SHP77 treated with DMSO at 0.1 percent for 48 hours (cell line): ENCODE measurements around the gene KRTAP1-1.
"Not testable (repeated sequence)": the region's sequence is repeated elsewhere in the genome, so short reads cannot be mapped to it uniquely, and the experiment has no call there.

Experiments used
- DNase-seq: peaks from one replicate; lab custom pipeline; 2025; lab: John Stamatoyannopoulos, UW

KRTAP1-1 gene

DNA sequence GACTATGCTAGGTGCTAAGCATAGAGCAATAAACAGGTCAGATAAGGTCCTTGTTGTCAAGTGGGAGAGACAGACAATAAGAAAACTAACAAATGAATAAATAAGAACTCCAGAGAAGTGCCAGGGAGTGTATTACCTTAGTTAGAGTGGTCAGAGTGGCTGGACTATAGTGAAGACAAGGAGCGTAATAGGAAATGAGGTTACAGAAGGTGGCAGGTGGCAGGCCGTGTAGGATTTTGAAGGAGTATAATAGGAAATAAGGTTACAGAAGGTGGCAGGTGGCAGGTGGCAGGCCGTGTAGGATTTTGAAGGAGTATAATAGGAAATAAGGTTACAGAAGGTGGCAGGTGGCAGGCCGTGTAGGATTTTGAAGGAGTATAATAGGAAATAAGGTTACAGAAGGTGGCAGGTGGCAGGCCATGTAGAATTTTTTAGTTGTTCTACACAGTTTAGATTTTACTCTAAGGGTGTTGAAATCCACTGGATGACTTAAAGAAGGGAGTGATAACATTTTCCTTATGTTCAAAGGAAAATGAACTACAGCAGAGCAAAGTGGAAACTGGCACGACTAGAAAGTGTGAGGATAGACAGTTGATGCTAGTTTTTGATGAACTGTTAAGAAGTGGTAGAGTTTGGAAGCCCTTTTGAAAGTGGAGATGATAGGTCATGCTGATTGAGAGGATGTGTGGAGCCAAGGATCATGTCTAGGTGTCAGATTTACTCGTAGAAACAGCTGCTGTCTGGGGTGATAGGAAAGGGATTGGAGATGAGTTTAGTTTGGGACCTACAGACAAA lies 28.7 kb downstream of the KRTAP1-1 start:
- DNase-seq, result no peak

DNA sequence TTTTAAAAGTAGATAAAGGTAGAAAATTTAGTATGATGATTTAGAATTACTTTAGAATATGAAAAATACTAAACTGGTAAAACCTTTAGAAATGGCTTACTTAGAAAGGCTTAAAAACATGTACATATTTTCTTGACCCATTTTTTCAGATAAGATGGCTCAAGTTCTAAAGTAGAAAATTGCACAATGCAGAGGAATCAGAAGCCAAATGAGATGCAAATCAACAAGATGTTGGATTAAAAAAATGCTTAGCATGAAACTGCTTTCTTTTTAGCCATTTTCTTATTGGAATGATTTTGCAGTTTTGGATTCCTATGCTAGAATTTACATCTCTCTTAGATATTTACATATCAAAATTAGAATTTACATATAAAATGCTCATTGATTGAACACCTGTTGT lies 30.8 kb downstream of the KRTAP1-1 start:
- no peak for DNase-seq

DNA sequence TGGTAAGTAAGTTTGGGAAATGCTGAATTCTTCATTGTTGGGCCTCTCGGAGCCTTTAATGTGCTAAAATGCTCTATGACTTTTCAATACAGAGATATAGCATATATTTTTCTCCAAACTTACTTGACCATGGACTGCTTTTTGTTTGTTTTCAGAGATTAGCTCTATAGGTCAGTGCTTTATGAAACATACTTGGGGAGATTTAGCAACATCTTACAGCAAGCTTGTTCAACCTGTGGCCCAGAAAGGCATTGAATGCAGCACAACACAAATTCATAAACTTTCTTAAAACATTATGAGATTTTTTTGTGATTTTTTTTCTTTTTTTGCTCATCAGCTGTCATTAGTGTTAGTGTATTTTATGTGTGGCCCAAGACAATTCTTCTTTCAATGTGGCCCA lies 31.3 kb downstream of the KRTAP1-1 start:
- DNase-seq, result no peak

DNA sequence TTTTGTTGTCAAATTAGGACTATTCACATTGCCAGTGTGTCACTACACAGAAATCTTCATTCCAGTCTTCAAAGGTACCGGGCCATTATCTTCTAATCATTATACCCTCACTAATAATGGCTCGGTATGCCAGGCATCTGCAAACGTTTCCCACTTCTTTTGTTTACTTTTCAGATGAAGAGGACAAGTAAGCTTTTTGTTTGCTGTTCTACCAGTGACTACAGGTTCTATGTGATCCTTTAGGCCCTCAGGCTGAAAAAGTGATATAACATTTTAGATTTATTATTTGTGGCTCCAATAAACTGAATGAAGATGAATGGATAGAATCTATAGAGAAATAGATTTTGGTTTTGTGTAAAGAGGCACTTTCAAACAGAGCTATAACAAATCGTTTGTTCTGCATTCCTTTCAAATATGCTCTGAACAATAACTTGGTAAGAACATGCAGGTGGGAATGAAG lies 31.9 kb downstream of the KRTAP1-1 start:
- DNase-seq, result no peak

DNA sequence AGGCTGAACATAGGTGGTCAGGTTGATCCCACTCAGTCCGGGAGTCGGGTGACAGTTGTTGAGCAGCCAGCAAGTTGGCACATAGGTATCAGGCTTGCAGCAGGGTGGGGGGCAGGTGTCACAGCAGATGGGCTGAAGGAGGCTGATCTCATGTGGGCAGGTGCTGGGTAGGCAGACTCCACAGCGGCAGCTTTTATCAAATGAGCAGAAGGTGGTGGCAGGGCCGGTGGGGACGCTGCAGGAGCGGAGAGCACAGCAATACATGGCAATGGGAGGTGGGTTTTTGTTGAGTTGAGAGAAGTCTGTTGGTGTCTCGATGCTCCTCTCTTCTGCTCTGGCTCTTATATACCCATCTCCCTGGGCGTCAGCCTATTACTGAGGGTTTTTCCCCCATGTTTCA lies 32.4 kb downstream of the KRTAP1-1 start, which contains the start of gene KRTAP3-1:
Gene KRTAP3-1, minus strand, starts transcription at position 318 of the 400 bp plus-strand sequence. Its CDS starts 54 bp downstream, at position 264.
- DNase-seq, result peak; percentile 16

DNA sequence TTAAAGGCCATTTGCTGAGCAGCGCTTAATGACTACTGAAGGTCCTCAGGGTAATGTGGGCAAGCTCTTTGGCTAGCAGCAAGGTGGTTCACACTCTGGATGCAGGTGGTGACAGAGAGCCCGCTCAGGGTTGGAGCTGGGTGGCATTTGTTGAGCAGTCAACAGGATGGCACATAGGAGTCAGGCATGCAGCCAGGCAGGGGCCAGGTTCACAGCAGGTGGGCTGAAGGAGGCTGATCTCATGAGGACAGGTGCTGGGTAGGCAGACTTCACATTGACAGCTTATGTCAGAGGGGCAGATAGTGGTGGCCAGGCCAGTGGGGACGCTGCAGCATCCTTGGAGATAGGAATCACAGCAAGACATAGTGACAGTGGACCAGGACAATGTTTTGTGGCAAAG lies 36.9 kb downstream of the KRTAP1-1 start:
- DNase-seq, result peak; percentile 5

DNA sequence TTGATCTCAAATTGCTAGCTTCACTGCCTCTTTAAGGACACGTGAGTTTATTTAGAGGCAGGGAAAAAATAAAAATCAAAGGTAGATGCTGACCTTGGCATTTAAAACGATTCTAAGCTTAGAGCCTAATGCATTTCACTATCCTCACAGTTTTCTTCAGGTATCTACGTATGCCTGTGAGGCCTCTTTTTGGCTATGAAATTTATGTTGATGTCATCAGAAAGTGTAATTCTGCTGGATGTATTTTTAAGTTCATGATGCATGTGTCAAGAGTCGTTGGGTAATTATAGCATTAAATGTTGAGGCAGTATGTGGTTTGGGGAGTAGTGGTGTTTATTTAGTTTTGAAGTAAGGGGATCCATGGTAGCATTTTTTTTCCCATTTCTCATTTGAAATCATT lies 37.3 kb downstream of the KRTAP1-1 start:
- DNase-seq, result no peak

DNA sequence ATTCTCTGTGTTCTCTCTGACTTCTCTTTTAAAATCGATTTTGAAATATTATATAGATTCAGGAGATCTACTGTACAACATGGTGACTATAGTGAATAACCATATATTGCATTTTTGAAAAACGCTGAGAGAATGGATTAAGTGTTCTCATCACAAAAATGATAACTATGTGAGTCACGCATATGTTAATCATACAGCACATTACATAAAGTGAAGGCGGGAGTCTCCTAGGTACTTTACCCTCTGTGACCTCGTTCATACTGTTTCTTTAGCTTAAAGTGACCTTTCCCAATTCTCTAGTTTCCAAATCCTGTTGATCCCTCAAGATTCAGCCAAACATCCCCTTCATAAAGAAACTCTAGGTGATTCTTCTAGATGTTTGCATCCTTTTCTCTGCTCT lies 38.4 kb downstream of the KRTAP1-1 start:
- no peak for DNase-seq

DNA sequence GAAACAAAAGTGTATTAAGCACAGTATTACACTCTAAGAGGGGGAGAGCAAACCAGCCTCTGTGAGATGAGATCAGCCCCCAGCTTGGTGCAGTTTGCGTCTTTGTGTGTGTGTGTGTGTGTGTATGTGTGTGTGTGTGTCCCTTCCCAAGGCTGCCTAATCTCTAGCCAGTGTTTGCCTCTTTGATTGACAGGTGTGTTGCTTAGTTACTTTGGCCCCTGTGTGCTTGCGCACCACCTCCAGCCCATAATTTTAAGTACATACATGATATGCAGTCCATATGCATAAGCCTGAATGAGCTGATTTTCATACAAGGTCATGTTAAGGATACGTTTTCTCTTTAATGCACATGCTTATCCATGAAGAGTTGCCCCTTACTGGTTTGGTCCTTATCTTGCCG lies 39.5 kb downstream of the KRTAP1-1 start:
- no peak for DNase-seq

DNA sequence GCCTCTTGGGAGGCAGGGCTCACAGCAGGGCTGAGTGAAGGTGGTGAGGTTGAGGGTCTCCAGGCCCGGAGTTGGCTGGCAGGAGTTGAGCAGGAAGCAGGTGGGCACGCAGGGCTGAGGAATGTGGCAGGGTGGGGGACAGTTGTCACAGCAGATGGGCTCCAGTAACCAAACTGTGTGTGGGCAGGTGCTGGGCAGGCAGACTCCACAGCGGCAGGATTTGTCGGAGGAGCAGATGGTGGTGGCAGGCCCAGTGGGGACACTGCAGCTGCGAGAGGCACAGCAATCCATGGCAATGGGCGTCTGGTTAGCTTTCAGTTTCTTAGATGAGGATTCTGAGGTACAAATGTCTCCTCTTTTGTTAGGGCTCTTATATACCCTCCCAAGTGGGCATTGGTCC lies 41.7 kb downstream of the KRTAP1-1 start, which contains the start of gene KRTAP3-2:
Gene KRTAP3-2, minus strand, starts transcription at position 344 of the 400 bp plus-strand sequence. Its CDS starts 53 bp downstream, at position 291.
- DNase-seq, result not testable (repeated sequence)

DNA sequence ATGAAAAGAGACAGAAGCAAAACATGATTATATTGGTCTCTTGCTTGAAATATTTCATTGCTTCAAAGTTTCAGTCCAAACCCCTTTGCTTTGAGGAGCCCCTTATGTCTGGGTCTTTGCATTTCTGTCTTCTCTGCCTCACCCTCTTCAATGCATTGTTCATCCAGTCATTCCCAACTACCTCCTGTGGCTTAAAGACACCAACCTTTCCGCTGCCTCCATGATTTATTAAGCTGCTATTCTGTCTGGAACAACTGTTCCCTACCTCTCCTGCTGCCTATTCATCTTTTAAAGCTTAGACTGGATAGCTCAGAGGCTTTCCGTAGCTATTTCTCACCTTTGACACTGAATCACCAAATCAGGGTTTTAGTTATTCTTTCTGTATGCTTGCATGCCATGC lies 43.9 kb downstream of the KRTAP1-1 start:
- no peak for DNase-seq

DNA sequence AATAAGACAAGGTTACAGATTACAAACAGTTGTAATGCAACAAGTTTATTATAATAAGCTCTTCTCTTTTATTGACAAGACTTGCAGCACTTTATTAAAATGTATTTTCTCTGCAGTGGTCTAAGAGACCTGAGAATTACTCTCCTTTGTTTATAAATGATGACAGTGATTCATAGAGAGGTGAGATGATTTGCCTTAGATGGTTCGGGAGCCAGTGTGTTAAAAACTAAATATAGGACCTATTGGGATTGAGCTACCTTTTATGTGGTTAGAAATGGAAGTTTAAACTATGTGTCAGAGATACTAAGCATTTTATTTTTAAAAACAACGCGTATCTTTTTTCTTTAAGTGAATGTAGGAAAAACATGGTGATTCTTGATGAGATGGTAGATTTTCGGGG lies 44.4 kb downstream of the KRTAP1-1 start:
- no peak for DNase-seq

DNA sequence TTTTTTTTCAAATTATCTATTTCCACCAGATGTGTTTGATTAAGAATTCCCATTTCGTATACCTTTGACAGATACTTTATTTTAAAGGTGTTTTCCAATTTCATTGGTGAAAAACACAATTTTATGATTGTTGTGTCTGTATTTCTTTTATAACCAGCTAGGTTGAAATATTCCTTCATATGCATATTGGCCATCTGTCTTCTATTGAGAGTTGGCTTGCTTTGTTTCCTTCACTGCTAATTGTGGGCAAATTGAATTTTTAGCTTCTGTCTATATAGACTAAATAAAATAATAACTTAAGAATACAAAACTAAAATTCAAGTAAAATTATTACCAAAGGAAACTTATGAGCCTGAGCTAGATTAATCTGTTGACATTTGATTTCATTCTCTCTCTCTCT lies 46.1 kb downstream of the KRTAP1-1 start:
- DNase-seq, result no peak

DNA sequence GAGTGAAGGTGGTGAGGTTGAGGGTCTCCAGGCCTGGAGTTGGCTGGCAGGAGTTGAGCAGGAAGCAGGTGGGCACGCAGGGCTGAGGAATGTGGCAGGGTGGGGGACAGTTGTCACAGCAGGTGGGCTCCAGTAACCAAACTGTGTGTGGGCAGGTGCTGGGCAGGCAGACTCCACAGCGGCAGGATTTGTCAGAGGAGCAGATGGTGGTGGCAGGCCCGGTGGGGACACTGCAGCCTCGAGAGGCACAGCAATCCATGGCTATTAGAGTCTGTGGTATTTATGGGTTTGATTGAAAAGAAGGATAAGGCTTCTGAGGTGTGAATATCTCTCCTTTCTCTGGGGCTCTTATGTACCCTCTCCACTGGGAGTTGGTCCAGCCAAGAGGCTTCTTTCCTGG lies 47.4 kb downstream of the KRTAP1-1 start, which contains the start of gene KRTAP3-3:
Gene KRTAP3-3, minus strand, starts transcription at position 326 of the 400 bp plus-strand sequence. Its CDS starts 67 bp downstream, at position 259.
- no peak for DNase-seq

DNA sequence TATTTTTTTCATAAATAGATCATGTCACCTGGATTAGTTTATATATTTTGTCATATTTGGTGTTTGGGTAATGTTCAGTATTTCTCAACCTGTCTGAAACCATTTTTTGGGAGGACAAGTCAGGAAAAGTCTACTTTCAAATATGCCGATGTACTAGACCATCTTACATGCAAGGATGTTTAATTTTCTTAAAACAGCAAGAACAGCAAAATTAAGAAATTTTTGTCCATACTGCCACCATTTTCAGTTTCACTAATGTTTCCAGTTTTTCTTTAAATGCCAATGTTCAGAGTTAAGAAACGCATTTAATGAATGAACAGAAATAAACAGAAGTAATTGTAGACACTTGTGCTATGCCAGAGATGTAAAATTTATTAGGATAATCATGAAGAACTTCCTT lies 48.2 kb downstream of the KRTAP1-1 start:
- no peak for DNase-seq

DNA sequence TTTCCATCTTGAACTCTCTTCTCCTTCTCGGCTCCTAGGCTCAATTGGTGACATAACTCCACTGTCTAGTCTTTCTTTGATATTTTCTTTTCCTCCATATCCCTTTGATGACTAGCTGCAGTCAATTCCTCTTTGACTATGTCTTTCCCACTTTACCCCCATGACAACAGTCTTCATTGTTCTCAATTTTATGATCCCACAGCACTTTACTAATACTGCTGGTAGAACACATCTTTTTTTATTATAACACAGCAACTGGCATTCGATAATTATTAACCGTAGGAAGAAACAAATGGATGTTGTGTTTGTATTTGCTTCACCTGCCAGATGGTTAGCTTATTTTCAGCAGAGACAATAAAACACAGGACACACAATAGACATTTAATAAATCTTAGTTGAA lies 48.6 kb downstream of the KRTAP1-1 start:
- DNase-seq, result no peak
